H9 (cell line): ENCODE data around the gene ARF4. TPM values are rescaled to one million over a fixed set of nuclear protein-coding genes. Genes with fewer than 3 reads are reported as not detected.

Experiments used
- DNase-seq: peaks from one replicate; pipeline ENCODE4 v3.0.0-alpha.2; 2017
- H2AFZ ChIP-seq: one replicate; pipeline ENCODE4 v1.6.1; 2013; ENCODE audit warnings: mild to moderate bottlenecking, low read length, control low read depth, moderate library complexity
- H2AK5ac ChIP-seq: 2 replicates; pipeline ENCODE4 v1.6.1; 2013; ENCODE audit warnings: low read length, control low read depth, mixed read lengths; ENCODE audit not compliant: insufficient read length
- H2BK120ac ChIP-seq: one replicate; pipeline ENCODE4 v1.6.1; 2013; ENCODE audit warnings: low read depth, mild to moderate bottlenecking, low read length, control low read depth, inconsistent platforms; ENCODE audit not compliant: poor library complexity, severe bottlenecking
- H2BK12ac ChIP-seq: 2 replicates; pipeline ENCODE4 v1.6.1; 2013; ENCODE audit warnings: low read length, control low read depth, mixed read lengths, low read depth; ENCODE audit not compliant: insufficient read length
- H2BK15ac ChIP-seq: 2 replicates; pipeline ENCODE4 v1.6.1; 2013; ENCODE audit warnings: low read depth, low read length, control low read depth
- H2BK20ac ChIP-seq: one replicate; pipeline ENCODE4 v1.6.1; 2013; ENCODE audit warnings: low read depth, mild to moderate bottlenecking, low read length, control low read depth, inconsistent platforms; ENCODE audit not compliant: poor library complexity, severe bottlenecking
- H2BK5ac ChIP-seq: 2 replicates; pipeline ENCODE4 v1.6.1; 2013; ENCODE audit warnings: low read length, control low read depth, mixed read lengths; ENCODE audit not compliant: insufficient read length
- H3K14ac ChIP-seq: 2 replicates; pipeline ENCODE4 v1.6.1; 2013; ENCODE audit warnings: low read length, control low read depth; ENCODE audit not compliant: insufficient read depth
- H3K18ac ChIP-seq: 2 replicates; pipeline ENCODE4 v1.6.1; 2013; ENCODE audit warnings: low read depth, mild to moderate bottlenecking, mixed read lengths, low read length, control low read depth; ENCODE audit not compliant: insufficient read length
- H3K23ac ChIP-seq: 2 replicates; pipeline ENCODE4 v1.6.1; 2013; ENCODE audit warnings: low read length, control low read depth, mixed read lengths, low read depth; ENCODE audit not compliant: insufficient read length
- H3K23me2 ChIP-seq: 2 replicates; pipeline ENCODE4 v1.6.1; 2013; ENCODE audit warnings: low read depth, mild to moderate bottlenecking, mixed read lengths, low read length, control low read depth; ENCODE audit not compliant: insufficient read length, poor library complexity, severe bottlenecking
- H3K27ac ChIP-seq: 2 replicates; pipeline ENCODE4 v1.5.1; 2013; ENCODE audit warnings: low read length, control low read depth, mixed read lengths, low read depth; ENCODE audit not compliant: insufficient read length
- H3K27me3 ChIP-seq: 2 replicates; pipeline ENCODE4 v1.6.1; 2013; ENCODE audit warnings: low read length, control low read depth, inconsistent platforms; ENCODE audit not compliant: insufficient read depth
- H3K4ac ChIP-seq: 2 replicates; pipeline ENCODE4 v1.6.1; 2013; ENCODE audit warnings: low read depth, mild to moderate bottlenecking, control low read depth, inconsistent platforms, low read length, moderate library complexity
- H3K4me1 ChIP-seq: 2 replicates; pipeline ENCODE4 v1.6.1; 2013; ENCODE audit warnings: low read length, control low read depth, inconsistent platforms; ENCODE audit not compliant: insufficient read depth
- H3K4me2 ChIP-seq: 2 replicates; pipeline ENCODE4 v1.6.1; 2013; ENCODE audit warnings: low read length, control low read depth, mixed read lengths; ENCODE audit not compliant: insufficient read length, insufficient read depth
- H3K56ac ChIP-seq: 2 replicates; pipeline ENCODE4 v1.6.1; 2013; ENCODE audit warnings: low read depth, mild to moderate bottlenecking, mixed read lengths, low read length, control low read depth; ENCODE audit not compliant: insufficient read length
- H3K79me1 ChIP-seq: 2 replicates; pipeline ENCODE4 v1.6.1; 2013; ENCODE audit warnings: low read depth, mild to moderate bottlenecking, moderate library complexity, low read length, control low read depth, inconsistent platforms; ENCODE audit not compliant: insufficient read depth, poor library complexity, severe bottlenecking
- H3K79me2 ChIP-seq: 2 replicates; pipeline ENCODE4 v1.6.1; 2013; ENCODE audit warnings: low read length, control low read depth, inconsistent platforms; ENCODE audit not compliant: insufficient read depth
- H3K9ac ChIP-seq: 2 replicates; pipeline ENCODE4 v1.6.1; 2013; ENCODE audit warnings: low read length, control low read depth, mixed read lengths; ENCODE audit not compliant: insufficient read length; ENCODE audit errors: extremely low read depth
- H3K9me3 ChIP-seq: one replicate; pipeline ENCODE4 v1.6.1; 2013; ENCODE audit warnings: low read depth, low read length, inconsistent platforms; ENCODE audit not compliant: control insufficient read depth
- H3T11ph ChIP-seq: one replicate; pipeline ENCODE4 v1.6.1; 2013; ENCODE audit warnings: mild to moderate bottlenecking, low read length, control low read depth, inconsistent platforms
- H4K20me1 ChIP-seq: one replicate; pipeline ENCODE4 v1.6.1; 2013; ENCODE audit not compliant: control insufficient read depth, insufficient read length, insufficient read depth
- H4K5ac ChIP-seq: 2 replicates; pipeline ENCODE4 v1.6.1; 2013; ENCODE audit warnings: low read depth, mild to moderate bottlenecking, mixed read lengths, low read length, control low read depth; ENCODE audit not compliant: insufficient read length
- H4K8ac ChIP-seq: replicated peaks from 2 replicates; pipeline ENCODE4 v1.6.1; 2013; ENCODE audit warnings: low read length, control low read depth, mixed read lengths, low read depth; ENCODE audit not compliant: insufficient read length
- H4K91ac ChIP-seq: 2 replicates; pipeline ENCODE4 v1.6.1; 2013; ENCODE audit warnings: low read depth, mild to moderate bottlenecking, moderate library complexity, mixed read lengths, low read length, control low read depth; ENCODE audit not compliant: insufficient read length
- H3K27ac Mint-ChIP-seq, 3 experiments: 2 replicates in 2 of 3; 3 replicates in 1 of 3; pipeline ENCODE4 v1.8.0; 2020 to 2021; ENCODE audit warnings: mixed read lengths in 3 of 3, mild to moderate bottlenecking in 1 of 3, moderate library complexity in 1 of 3
- H3K27me3 Mint-ChIP-seq: 2 replicates; pipeline ENCODE4 v1.8.0; 2021; ENCODE audit warnings: low read depth, mild to moderate bottlenecking, moderate library complexity, mixed read lengths
- H3K36me3 Mint-ChIP-seq, 3 experiments: 2 replicates in 2 of 3; 3 replicates in 1 of 3; pipeline ENCODE4 v1.8.0; 2020 to 2021; ENCODE audit warnings: low read depth in 3 of 3, mixed read lengths in 3 of 3; ENCODE audit not compliant: insufficient read depth in 1 of 3
- H3K4me1 Mint-ChIP-seq, 2 experiments: 2 replicates each; pipeline ENCODE4 v1.8.0; 2020; ENCODE audit warnings: mixed read lengths in 2 of 2
- H3K4me3 Mint-ChIP-seq, 2 experiments: 2 replicates in 1 of 2; 3 replicates in 1 of 2; pipeline ENCODE4 v1.8.0; 2020 to 2021; ENCODE audit warnings: mild to moderate bottlenecking in 2 of 2, mixed read lengths in 2 of 2, moderate library complexity in 1 of 2
- H3K9me3 Mint-ChIP-seq, 2 experiments: 2 replicates in 1 of 2; 3 replicates in 1 of 2; pipeline ENCODE4 v1.8.0; 2020; ENCODE audit warnings: mild to moderate bottlenecking in 2 of 2, mixed read lengths in 2 of 2, moderate library complexity in 1 of 2
- CTCF ChIP-seq: fragments of 200-600 bp; sonication (generic); conservative IDR thresholded peaks from 3 replicates; pipeline ENCODE4 v1.8.0; 2021; ENCODE audit warnings: antibody characterized with exemption, mild to moderate bottlenecking
- WGBS: extraction: QIAGEN DNeasy Blood & Tissue Kit; methylation state at CpG from one replicate; pipeline ENCODE4 v1.1.7; 2013; ENCODE audit warnings: missing lambda C conversion rate, low lambda C conversion rate, mixed read lengths; ENCODE audit not compliant: insufficient read length; ENCODE audit errors: extremely low coverage; 5-methylcytosine and 5-hydroxymethylcytosine counted together
- total RNA-seq: library from RNA; stranded (reverse); gene quantifications from 2 replicates; pipeline ENCODE4 v1.2.1, GENCODE V29; 2021

Gene ARF4
- total RNA-seq, 1 experiment from 2014 or later: 160 TPM

- no peak overlapping the region for H3K14ac ChIP-seq
- H2BK5ac ChIP-seq: no peak overlapping the region
- H3K27ac Mint-ChIP-seq: no peak overlapping the region
- H3K27me3 ChIP-seq: no peaks in the 10 kb centered on the region
- no peak overlapping the region for H3K27ac ChIP-seq
- no peak overlapping the region for H2AK5ac ChIP-seq
- no peak overlapping the region for H3K4ac ChIP-seq
- H3K9me3 Mint-ChIP-seq: peaks cover 0 to 3% of the 10 kb centered on the region in 2 experiments; a peak in 2 of 5 replicates
- no peaks in the 10 kb centered on the region for H3K9me3 ChIP-seq
- H3T11ph ChIP-seq: no peak overlapping the region
- H3K4me1 Mint-ChIP-seq: peaks cover 21 to 26% of the 10 kb centered on the region in 2 experiments
- no peak overlapping the region for H3K18ac ChIP-seq
- H2BK120ac ChIP-seq: no peak overlapping the region
- TF ChIP-seq CTCF: no peak
- H2BK15ac ChIP-seq: no peak overlapping the region
- no peaks in the 10 kb centered on the region for H3K27me3 Mint-ChIP-seq
- no peak overlapping the region for H3K23ac ChIP-seq
- no peak overlapping the region for H2BK12ac ChIP-seq
- no peak overlapping the region for H3K4me2 ChIP-seq
- DNase-seq: no peak
- peaks cover 44% of the 10 kb centered on the region; the same call in 1 of the 2 replicates for H3K79me2 ChIP-seq
- H3K56ac ChIP-seq: no peak overlapping the region
- peaks cover 5 to 32% (median 25%) of the 10 kb centered on the region in 3 experiments for H3K36me3 Mint-ChIP-seq
- no peaks in the 10 kb centered on the region for H3K23me2 ChIP-seq
- no peak overlapping the region for H4K8ac ChIP-seq
- no peak overlapping the region for H4K91ac ChIP-seq
- peak overlapping the region in 1 of 2 experiments; percentile 25; a peak in 1 of 5 replicates for H3K4me3 Mint-ChIP-seq
- no CpG with 5 or more reads among the region's 4 CpGs for WGBS
- no peak overlapping the region for H3K9ac ChIP-seq
- no peaks in the 10 kb centered on the region for H3K4me1 ChIP-seq
- no peaks in the 10 kb centered on the region for H4K20me1 ChIP-seq
- H2BK20ac ChIP-seq: no peak overlapping the region
- no peak overlapping the region for H2AFZ ChIP-seq
- H3K79me1 ChIP-seq: no peaks in the 10 kb centered on the region
- no peak overlapping the region for H4K5ac ChIP-seq
Observed at GRCh38 chr3:57594144-57594543, 3.0 kb downstream of the ARF4 start.
